Stimulated activated CD8-positive, alpha-beta memory T cell treated with anti-CD3 and anti-CD28 coated beads, Interleukin-4, amount 100 ng/mL, for 4 hours (primary cell): Measurements from ENCODE around the gene PTPRT.

Experiments used
- DNase-seq, 2 donors: peaks; one replicate each; pipeline ENCODE4 v3.0.0-alpha.2; 2020; ENCODE audit warnings: low read depth in 2 of 2, low spot score in 1 of 2

The PTPRT gene

GRCh38 chr20:42646250-42646649, 543.5 kb downstream of the PTPRT start:
- no peak for DNase-seq

DNA sequence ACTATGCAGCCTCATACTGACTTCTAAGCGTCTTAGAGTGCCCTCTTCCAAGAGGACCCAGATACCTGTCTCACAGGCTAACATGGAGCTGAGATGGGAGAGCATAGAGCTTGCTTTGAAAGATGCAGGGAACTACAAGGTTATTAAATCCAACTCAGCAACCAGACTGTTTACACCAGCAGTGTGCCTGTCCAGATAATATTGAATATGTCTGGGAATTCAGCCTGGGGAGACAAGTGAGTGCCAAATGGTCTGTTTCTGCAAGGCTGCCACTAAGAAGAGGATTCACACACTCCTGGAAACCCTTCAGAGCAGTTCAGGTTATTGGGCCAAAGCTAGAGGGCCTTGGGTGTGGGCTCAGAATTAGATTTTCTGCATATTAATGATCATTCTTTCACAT, 547.8 kb downstream of the PTPRT start:
- no peak for DNase-seq

GRCh38 chr20:42639140-42639539, 550.6 kb downstream of the PTPRT start:
- DNase-seq = no peak

DNA sequence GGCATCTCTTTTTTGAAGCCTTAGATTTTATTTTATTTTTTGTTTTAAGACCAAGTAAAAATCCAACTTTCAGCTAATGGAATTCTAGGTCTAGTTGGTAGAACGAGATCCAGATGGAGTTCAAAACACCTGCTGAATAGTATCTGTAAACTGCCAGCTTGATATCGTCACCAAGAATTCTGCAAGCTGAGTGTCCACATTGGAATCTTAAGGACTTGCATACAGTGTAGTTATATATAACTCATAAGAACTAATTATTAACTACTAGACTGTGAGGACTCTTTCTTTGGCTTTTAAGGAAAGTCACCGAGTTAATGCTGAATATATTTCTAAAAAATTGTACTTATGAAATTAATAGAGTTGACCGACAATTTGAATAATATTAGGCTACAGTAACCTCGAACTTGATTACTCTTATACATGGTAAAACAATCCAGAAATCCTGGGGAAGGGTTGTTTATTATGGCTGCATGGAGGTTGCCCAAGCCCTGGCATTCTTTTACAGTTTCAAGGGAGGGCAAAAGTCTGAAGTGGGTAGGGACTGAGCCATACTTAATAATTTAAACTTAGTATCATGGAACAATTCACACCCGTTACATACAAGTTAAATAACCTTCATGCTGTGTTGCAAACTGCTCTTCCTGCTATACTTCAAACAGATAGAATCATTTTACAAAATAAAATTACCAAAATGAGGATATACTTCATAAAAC, 553.9 kb downstream of the PTPRT start:
- no peak for DNase-seq

DNA sequence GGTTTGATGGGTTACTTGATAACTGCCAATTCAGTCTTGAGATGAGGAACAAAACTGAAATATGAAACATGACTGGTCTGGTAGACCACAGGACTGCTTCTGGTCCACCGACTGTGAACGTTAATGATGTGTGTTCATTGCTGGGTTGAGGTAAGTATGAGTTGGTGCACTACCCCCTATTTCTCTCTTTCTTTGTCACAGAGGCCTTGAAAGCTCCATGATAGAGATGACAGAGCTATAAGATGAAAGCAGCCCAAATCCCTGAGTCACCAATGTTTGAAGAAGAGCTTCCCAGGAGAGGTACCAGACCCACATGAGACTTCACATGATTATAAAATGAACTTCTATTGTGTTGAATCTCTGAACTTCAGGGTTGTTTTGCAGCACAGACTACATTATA, 555.5 kb downstream of the PTPRT start:
- no peak for DNase-seq

GRCh38 chr20:42628683-42629082, 561.0 kb downstream of the PTPRT start:
- DNase-seq = no peak

DNA sequence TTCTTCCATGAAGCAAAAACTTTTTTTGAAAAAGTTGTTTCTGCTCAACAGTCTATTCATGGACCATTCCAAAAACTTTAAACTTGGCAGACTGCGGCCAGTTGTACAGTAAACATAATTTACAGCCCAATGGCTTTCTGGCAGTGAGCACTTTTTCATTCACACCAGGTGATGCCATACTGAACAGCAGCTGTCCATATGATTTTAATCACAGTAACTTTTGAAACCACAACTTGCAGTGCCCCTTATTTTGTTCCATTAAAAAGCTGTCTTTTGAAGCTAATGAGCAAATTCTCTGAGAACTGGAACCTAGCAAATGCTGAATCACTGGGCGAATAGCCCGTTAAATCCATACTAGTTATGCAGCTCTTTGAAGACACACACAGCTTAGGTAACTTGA, 576.6 kb downstream of the PTPRT start:
- no peak for DNase-seq

DNA sequence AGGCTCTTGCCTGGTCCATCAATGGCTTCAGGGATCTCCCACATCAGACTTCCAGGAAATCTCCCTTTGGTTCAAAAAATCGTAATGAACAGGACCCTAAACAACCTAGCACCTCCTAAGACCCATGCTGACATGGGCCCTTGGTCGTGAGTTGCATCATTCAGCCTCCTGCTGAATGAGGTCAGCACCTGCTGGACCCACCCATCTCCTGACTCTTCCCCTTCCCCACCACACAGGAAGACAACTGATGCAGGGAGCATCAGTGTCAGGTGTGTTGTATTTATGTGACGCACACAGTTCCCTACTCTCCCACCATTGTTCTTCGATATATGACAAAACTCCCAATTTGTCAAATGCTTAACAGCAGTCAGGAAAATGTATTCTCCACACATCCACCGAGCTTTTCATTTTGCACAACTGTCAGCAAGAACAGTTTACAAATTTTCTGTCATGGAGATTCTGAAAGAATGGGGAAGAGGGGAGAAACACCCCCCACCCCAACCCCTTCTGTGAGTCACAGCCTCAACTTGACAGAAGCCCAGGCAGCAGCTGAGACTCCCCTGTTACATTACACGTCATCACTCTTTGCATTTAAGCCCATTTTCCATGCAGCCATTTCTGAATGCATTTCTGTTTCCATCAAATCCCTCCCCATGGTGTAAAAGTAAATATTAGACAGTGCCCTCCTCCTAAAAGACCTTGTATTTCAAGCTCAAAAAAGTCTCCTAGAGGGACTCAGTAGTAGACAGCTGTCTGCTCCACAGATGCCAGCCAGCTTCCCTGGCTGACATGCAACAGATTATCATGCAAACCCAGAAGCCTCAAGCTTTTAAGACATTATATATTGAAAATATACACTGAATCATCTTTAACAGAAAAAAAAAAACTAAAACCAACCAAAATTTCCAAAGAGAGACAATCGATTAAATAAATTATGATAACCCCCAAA, 577.5 kb downstream of the PTPRT start:
- DNase-seq = no peak

DNA sequence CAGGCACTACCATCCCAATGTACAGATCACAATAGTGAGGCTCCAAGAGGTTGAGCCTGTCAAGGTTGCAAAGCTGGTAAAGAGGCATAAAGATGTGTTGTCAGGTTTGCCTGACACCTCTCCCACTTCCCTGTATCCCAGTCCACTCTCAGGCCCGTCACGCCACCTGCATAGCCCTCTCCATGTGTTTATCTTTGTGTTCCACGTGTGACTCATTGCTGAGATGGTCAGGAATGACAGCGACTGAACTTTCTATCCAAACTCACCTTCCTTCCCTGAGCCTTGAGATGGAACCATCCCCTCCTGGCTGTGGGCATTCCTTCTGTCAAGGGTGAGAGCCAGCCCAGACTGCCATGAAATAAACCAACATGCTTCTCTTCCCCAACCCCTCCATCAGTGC, 578.3 kb downstream of the PTPRT start:
- DNase-seq = no peak

- DNase-seq = no peak
Measured at GRCh38 chr20:42610070-42610469, 579.6 kb downstream of the PTPRT start.

DNA sequence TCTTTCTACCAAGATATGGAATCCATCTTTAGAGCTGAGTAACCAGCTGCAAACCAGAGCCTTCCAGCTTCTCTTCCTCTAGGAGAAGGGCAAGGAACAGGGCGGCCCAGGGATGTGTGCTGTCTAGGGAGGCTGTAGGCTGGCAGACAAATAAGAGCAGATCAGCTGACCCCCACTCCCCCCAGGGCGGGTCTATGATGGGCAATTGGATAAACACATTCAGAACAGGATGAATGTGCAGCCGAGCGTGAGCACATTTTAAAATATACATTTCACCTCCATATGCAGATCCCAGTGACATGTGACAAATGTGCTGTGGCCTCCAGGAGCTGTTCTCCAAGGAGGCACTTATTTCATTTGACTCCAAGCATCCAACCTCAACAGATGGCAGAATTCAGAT, 580.1 kb downstream of the PTPRT start:
- DNase-seq = no peak

DNA sequence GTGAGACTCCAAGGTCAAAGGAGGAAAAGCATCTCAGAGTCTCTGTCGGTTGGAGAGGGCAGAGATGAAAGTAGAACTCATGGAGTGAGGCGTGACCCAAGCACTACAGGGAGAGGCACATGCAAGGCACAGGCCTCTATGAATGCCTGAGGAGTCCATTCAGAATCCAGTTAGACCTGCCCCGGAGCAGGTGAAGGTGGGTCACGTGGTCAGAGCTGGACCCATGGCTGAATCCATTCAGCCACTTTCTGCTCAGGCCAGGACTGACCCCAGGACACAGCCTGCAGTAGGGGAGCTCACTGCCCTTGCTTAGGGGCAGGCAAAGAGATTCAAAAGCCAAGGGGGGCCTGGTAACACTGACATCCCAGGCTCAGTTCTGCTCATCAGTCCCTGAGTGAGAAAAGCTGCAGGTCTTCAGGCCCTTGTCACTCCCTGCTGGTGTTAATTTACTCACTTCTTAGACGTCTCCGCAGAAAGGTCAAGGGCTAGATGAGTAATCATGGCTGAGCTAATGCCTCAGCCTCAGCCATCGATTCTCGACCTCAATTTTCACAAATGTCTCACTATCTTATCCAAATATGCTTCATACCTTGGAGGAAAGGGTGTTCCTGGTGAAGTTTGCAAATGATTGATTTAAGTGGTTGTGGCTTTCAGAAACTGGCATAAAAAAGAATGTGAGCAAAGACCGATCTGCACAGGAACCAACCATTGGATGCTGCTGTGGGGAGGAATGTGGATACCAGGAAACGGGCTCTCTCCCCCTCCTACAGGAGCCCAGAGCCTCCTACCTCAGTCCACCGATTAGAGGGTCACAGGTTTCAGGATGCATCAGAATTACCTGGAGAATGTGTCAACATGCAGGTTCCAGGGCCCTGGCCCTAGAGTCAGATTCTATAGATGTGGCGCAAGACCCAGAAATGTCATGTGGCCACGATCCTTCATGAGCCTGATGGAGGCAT, 584.4 kb downstream of the PTPRT start:
- no peak for DNase-seq

DNA sequence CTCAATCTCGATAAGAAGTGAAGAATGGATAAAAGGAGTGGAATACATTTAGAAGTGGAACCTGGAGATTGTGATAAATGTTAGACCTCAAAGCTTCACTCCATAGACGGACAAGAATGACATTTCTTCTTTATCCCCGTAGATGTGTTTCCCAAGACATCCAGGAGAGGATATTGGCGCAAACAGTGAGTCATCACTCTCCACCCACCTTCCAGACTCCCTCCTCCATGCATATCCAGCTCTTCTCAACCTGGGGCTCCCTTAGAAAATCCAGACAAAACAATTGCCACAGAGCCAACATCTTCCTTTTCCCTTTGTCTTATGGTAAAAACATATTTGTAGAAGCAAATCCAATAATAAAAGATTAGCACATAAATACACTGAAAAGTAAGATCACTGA, 586.1 kb downstream of the PTPRT start:
- DNase-seq = no peak

- DNase-seq = no peak
Measured at GRCh38 chr20:42598581-42598980, 591.1 kb downstream of the PTPRT start.

GRCh38 chr20:42595625-42596024, 594.1 kb downstream of the PTPRT start:
- no peak for DNase-seq

GRCh38 chr20:42594659-42595058, 595.0 kb downstream of the PTPRT start:
- no peak for DNase-seq

- DNase-seq = no peak
Measured at GRCh38 chr20:42594011-42594410, 595.7 kb downstream of the PTPRT start.

- no peak for DNase-seq
Measured at GRCh38 chr20:42589976-42590639, 599.6 kb downstream of the PTPRT start.

- DNase-seq = no peak
Measured at GRCh38 chr20:42588847-42589246, 600.9 kb downstream of the PTPRT start.

DNA sequence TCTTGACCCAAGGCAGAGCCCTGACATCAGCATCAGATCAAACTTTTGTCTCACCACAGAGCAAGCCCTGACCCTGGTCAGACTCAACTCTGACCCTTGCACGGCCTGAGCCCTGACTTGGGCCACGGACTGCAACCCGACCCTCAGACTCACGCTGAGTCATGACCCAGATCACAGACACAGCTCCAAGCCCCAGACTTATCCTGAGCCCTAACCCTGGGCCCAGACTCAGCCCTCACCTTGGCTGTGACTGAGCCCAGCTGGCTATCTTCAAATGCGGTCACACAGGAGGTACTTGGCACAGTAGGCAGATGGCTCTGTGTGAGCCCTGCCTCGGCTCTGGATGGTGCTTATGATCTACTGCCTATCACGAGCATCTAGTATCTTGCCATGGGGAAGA, 602.3 kb downstream of the PTPRT start:
- no peak for DNase-seq

- DNase-seq = no peak
Measured at GRCh38 chr20:42581311-42581710, 608.4 kb downstream of the PTPRT start.
